GM18511 (cell line): ENCODE results near the gene LYZL4.

ENCODE experiments used
- ATAC-seq: cut with Tn5 transposase; IDR thresholded peaks from one replicate; pipeline ENCODE4 v1.9.1; 2021; ENCODE audit warnings: mild to moderate bottlenecking, moderate library complexity; ENCODE audit not compliant: unreplicated experiment

The LYZL4 gene

GRCh38 chr3:42375121-42375800 is 35.1 kb downstream of the LYZL4 start:
- no peak for ATAC-seq

- no peak for ATAC-seq
Measured at GRCh38 chr3:42371776-42372175, 38.6 kb downstream of the LYZL4 start.

- ATAC-seq, result no peak
Measured at GRCh38 chr3:42369832-42370231, 40.6 kb downstream of the LYZL4 start.

- no peak for ATAC-seq
Measured at GRCh38 chr3:42369304-42369703, 41.1 kb downstream of the LYZL4 start.

- ATAC-seq, result no peak
Measured at GRCh38 chr3:42368861-42369260, 41.5 kb downstream of the LYZL4 start.

GRCh38 chr3:42367903-42368302 is 42.5 kb downstream of the LYZL4 start:
- ATAC-seq, result no peak

- no peak for ATAC-seq
Measured at GRCh38 chr3:42366550-42366949, 43.9 kb downstream of the LYZL4 start.

GRCh38 chr3:42357335-42357734 is 53.1 kb downstream of the LYZL4 start:
- no peak for ATAC-seq

- no peak for ATAC-seq
Measured at GRCh38 chr3:42355612-42356011, 54.8 kb downstream of the LYZL4 start.

- ATAC-seq, result no peak
Measured at GRCh38 chr3:42353631-42354030, 56.8 kb downstream of the LYZL4 start.

- no peak for ATAC-seq
Measured at GRCh38 chr3:42351207-42351606, 59.2 kb downstream of the LYZL4 start.

- ATAC-seq, result no peak
Measured at GRCh38 chr3:42349765-42350594, 60.4 kb downstream of the LYZL4 start.

- ATAC-seq, result no peak
Measured at GRCh38 chr3:42347928-42348327, 62.5 kb downstream of the LYZL4 start.
